HL-60/S4 treated with retinoic acid at 250 ng/mL for 4 days and 3 days (cell line): ENCODE measurements around the gene EED.
"Not testable (repeated sequence)": the region's sequence is repeated elsewhere in the genome, so short reads cannot be mapped to it uniquely, and the experiment has no call there.

Source experiments
- in situ Hi-C: fragments of 300-500 bp; cut with MboI; formaldehyde crosslinking; loops from 2 replicates; pipeline ENCODE4 v1.7.0; 2022; ENCODE audit warnings: low sequenced_read_pairs

EED gene

GRCh38 chr11:86288776-86289507, 44.4 kb downstream of the EED start:
- in situ Hi-C loops: loop anchor here (25.0 kb wide), 2 partner anchors 427 to 627 kb away; partner anchors contain the start of genes CCDC83 and CREBZF

GRCh38 chr11:86289508-86290280, 45.1 kb downstream of the EED start:
- in situ Hi-C loops: loop anchor here (25.0 kb wide), 2 partner anchors 427 to 627 kb away; partner anchors contain the start of genes CCDC83 and CREBZF

GRCh38 chr11:86291466-86292262, 47.1 kb downstream of the EED start:
- in situ Hi-C loops: loop anchor here (25.0 kb wide), 2 partner anchors 429 to 629 kb away; partner anchors contain the start of genes CCDC83 and CREBZF

- in situ Hi-C loops: loop anchor here (25.0 kb wide), 2 partner anchors 431 to 631 kb away; partner anchors contain the start of genes CCDC83 and CREBZF
Observed at GRCh38 chr11:86292912-86293616, 48.5 kb downstream of the EED start.

- in situ Hi-C loops: loop anchor here (25.0 kb wide), 2 partner anchors 432 to 632 kb away; partner anchors contain the start of genes CCDC83 and CREBZF
Observed at GRCh38 chr11:86294026-86294425, 49.5 kb downstream of the EED start.

GRCh38 chr11:86301742-86302091, 57.2 kb downstream of the EED start:
- in situ Hi-C loops: no loop called here

- in situ Hi-C loops: no loop called here
Observed at GRCh38 chr11:86302092-86302793, 57.7 kb downstream of the EED start, which contains the start of gene HIKESHI. Gene HIKESHI, plus strand, starts transcription at chr11:86302240. Its CDS starts 209 bp downstream, at chr11:86302449.

GRCh38 chr11:86303257-86303656, 58.7 kb downstream of the EED start:
- in situ Hi-C loops: no loop called here

GRCh38 chr11:86308710-86309109, 64.2 kb downstream of the EED start:
- in situ Hi-C loops: not testable (repeated sequence)

GRCh38 chr11:86313793-86314192, 69.2 kb downstream of the EED start:
- in situ Hi-C loops: no loop called here

GRCh38 chr11:86314636-86315035, 70.1 kb downstream of the EED start:
- in situ Hi-C loops: no loop called here
